Right lobe of liver (tissue), 6 donors: ENCODE measurements around the gene SGSH. TPM values are rescaled to one million over a fixed set of nuclear protein-coding genes. Genes with fewer than 3 reads are reported as not detected.

Source experiments
- ATAC-seq, 4 donors: fragments of 200-7000 bp; cut with Tn5 transposase; one replicate each; pipeline ENCODE4 v1.9.1; 2020; ENCODE audit warnings: mild to moderate bottlenecking in 4 of 4, moderate library complexity in 4 of 4
- DNase-seq, 3 donors: peaks; one replicate each; pipeline ENCODE4 v3.0.0-alpha.2; 2020
- H3K27ac ChIP-seq, 3 donors: fragments of 200-600 bp; one replicate each; pipeline ENCODE4 v1.8.0; 2022
- H3K27me3 ChIP-seq, 2 donors: fragments of 200-600 bp; one replicate each; pipeline ENCODE4 v1.8.0; 2022
- H3K36me3 ChIP-seq, 4 donors: fragments of 200-600 bp; sonication (generic) in 1 of 4; one replicate each; pipeline versions ENCODE4 v1.5.1 to v1.8.0; 2017 to 2022; ENCODE audit warnings: control low read depth in 1 of 4
- H3K4me1 ChIP-seq, 4 donors: fragments of 200-600 bp; sonication (generic) in 1 of 4; one replicate each; pipeline versions ENCODE4 v1.5.1 to v1.8.0; 2017 to 2022; ENCODE audit warnings: control low read depth in 1 of 4
- H3K4me3 ChIP-seq, 3 donors: fragments of 200-600 bp; one replicate each; pipeline ENCODE4 v1.8.0; 2022
- H3K9me3 ChIP-seq, 4 donors: fragments of 200-600 bp; sonication (generic) in 1 of 4; one replicate each; pipeline versions ENCODE4 v1.5.1 to v1.8.0; 2017 to 2022; ENCODE audit warnings: control low read depth in 1 of 4
- POLR2A ChIP-seq: fragments of 450-650 bp; IDR thresholded peaks from one replicate; pipeline ENCODE4 v1.6.1; 2017; ENCODE audit warnings: antibody characterized with exemption, mild to moderate bottlenecking
- WGBS: methylation state at CpG from one replicate; pipeline ENCODE4 v1.1.6; 2018; ENCODE audit warnings: low coverage, low lambda C conversion rate; ENCODE audit not compliant: insufficient coverage; ENCODE audit errors: missing lambda C conversion rate; 5-methylcytosine and 5-hydroxymethylcytosine counted together
- intact Hi-C, 2 donors: fragments of 100-400 bp; cut with DNase I; formaldehyde crosslinking; loops; one replicate each; pipeline versions ENCODE4 v1.11.2 to v1.14.1; 2022
- total RNA-seq, 6 experiments: library from RNA; depleted of rRNA in 2 of 6; stranded (reverse); fragments of >200 nt in 2 of 6; fragmentation: NEBNext Ultra II Directional in 3 of 6; extraction: Animal tissue kit (Norgen Biotek cat#: 25700) in 3 of 6; gene quantifications; one replicate each; pipeline versions ENCODE4 v1.1.0 to v1.2.4, GENCODE V29; 2016 to 2023
- TF ChIP-seq, protein P1 (sequence below), 4 donors: fragments of 200-600 bp in 3 of 4; fragments of 450-650 bp in 1 of 4; IDR thresholded peaks; one replicate each; pipeline versions ENCODE4 v1.5.1 to v1.8.0; 2016 to 2022; ENCODE audit warnings: antibody characterized with exemption in 4 of 4, mild to moderate bottlenecking in 2 of 4
- donor health status: DM: no; HTN: yes; CAD: no.
- donor health status: DM: no; HTN: no; CAD: no.
- donor health status: DM: no; HTN: no; CAD: no.
- donor health status: DM: no; HTN: yes; CAD: no.
- donor health status: DM: no; HTN: yes; CAD: no.

SGSH gene
- total RNA-seq, 6 experiments from 2014 or later, result 9.7 to 23.5 (median 15.7) TPM

DNA sequence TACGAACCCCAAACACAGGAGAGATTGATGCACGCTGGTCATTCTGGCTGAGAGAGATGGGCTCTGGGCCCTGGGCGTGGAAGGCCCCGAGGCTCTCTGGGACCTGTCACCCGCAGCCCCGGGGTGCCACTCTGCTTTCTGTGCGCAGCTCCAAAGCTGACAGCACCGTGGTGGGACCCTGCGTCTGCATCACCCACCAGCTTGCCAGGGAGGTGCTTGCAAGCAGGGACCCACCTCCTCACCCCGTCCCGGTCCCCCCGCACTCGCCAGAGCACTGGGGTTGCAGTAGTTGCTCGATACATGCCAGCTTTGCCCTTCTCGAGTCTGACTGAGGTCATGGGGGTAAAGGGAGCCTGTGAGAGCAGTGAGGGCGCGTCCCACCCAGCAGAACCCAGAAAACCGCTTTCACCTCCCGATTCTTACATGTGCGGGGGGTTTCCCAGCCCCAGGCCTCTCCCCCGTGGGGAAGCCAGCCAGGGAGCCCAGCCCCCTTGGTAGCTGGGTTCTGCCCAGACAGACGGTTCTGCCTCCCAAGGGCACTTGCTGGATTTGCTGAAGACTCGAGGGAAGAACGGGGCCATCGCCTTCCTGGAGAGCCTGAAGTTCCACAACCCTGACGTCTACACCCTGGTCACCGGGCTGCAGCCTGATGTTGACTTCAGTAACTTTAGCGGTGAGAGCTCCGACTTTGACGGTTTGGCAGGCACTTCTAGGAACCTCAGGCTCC is 37.9 kb downstream of the SGSH start:
- H3K9me3 ChIP-seq, result no peaks in the 10 kb centered on the region
- H3K4me3 ChIP-seq, result no peak overlapping the region
- DNase-seq (no peak), ATAC-seq (no peak)
- no peaks in the 10 kb centered on the region for H3K4me1 ChIP-seq
- intact Hi-C loops, result no loop called here
- no peak for TF ChIP-seq POLR2A
- TF ChIP-seq, protein P1, sequence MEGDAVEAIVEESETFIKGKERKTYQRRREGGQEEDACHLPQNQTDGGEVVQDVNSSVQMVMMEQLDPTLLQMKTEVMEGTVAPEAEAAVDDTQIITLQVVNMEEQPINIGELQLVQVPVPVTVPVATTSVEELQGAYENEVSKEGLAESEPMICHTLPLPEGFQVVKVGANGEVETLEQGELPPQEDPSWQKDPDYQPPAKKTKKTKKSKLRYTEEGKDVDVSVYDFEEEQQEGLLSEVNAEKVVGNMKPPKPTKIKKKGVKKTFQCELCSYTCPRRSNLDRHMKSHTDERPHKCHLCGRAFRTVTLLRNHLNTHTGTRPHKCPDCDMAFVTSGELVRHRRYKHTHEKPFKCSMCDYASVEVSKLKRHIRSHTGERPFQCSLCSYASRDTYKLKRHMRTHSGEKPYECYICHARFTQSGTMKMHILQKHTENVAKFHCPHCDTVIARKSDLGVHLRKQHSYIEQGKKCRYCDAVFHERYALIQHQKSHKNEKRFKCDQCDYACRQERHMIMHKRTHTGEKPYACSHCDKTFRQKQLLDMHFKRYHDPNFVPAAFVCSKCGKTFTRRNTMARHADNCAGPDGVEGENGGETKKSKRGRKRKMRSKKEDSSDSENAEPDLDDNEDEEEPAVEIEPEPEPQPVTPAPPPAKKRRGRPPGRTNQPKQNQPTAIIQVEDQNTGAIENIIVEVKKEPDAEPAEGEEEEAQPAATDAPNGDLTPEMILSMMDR (IDR thresholded peaks at IDR 0.05), result no peak
- H3K27me3 ChIP-seq, result no peaks in the 10 kb centered on the region
- no peak overlapping the region for H3K27ac ChIP-seq
- WGBS, result 100% methylated on average over 1 of the region's 30 CpGs
- no peaks in the 10 kb centered on the region for H3K36me3 ChIP-seq

DNA sequence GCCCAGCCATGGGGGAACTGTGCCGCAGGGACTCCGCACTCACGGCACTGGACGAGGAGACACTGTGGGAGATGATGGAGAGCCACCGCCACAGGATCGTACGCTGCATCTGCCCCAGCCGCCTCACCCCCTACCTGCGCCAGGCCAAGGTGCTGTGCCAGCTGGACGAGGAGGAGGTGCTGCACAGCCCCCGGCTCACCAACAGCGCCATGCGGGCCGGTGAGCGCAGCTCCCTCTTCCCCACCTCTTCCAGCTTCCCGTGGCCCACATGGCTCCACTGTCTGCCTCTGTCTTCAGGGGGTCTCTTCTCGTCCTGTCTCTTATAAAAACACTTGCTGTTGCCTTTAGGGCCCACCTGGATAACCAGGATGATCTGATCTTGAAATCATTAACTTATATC is 38.7 kb downstream of the SGSH start:
- Histone ChIP-seq H3K27me3 (no peaks in the 10 kb centered on the region), H3K36me3 (no peaks in the 10 kb centered on the region), H3K4me1 (no peaks in the 10 kb centered on the region), H3K27ac (no peak overlapping the region), H3K4me3 (no peak overlapping the region), H3K9me3 (no peaks in the 10 kb centered on the region)
- ATAC-seq (no peak), DNase-seq (no peak)
- TF ChIP-seq, protein P1 (IDR thresholded peaks at IDR 0.05), result no peak
- no peak for TF ChIP-seq POLR2A
- intact Hi-C loops, result no loop called here
- WGBS, result 53% methylated on average over 2 of the region's 17 CpGs

DNA sequence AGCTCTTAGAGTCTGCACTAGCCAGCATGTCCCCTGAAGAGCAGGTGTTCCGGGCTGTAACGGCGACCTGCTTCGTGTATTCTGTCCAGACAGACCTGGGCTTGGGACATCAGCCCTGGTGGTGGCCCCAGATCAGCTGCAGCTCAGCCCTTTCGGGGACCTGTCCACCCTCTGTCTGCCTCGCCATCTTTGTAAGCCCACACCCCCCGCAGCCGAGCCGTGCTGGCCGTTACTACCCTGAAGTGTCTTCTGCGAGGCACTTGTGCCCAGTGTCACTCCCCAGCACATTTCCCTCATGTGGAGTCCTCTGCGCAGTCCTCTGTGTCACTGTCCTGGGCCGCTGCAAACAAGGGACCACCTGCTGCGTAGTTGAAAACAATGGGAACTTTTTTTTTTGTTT is 39.9 kb downstream of the SGSH start:
- ATAC-seq, result no peak
- no peak overlapping the region for H3K4me3 ChIP-seq

DNA sequence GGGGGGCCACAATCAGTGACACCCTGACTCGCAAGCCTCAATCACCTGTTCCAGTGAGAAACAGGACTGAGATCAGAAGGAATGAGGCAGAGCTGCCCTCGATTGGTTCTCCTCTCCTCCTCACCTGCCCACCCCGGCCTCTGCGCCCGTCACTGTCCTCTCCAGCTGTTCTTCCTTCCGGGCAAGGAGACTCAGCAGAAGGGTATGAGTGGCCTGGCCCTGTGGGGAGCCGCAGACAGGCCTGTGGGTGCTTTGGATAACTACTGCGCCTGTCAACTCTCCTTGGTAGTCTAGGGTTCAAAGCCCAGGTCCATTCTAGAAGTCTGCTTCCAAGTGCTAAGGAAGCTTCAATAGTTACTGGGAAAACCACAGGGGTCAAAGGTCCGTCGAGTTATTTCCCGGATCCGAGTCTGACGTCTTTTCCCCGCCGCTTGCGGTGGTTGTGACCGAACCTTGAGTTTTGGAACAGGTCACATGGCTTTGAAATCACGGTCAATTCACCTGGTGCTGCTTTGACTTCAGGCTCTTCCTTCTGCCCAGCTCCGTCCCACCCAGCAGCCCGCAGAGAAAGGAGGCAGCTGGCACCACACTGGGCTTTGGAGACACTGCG is 42.0 kb downstream of the SGSH start:
- no peaks in the 10 kb centered on the region for H3K4me1 ChIP-seq
- ATAC-seq, result no peak
- H3K27me3 ChIP-seq, result no peaks in the 10 kb centered on the region
- no peaks in the 10 kb centered on the region for H3K9me3 ChIP-seq
- H3K36me3 ChIP-seq, result no peaks in the 10 kb centered on the region
- no peak overlapping the region for H3K27ac ChIP-seq
- intact Hi-C loops, result no loop called here
- no peak for DNase-seq
- TF ChIP-seq POLR2A, result no peak
- TF ChIP-seq, protein P1 (IDR thresholded peaks at IDR 0.05), result no peak
- WGBS, result 33% methylated on average over 1 of the region's 21 CpGs
- no peak overlapping the region for H3K4me3 ChIP-seq

More for the DNA sequence above, 39.9 kb downstream of the SGSH start:
- Histone ChIP-seq H3K27ac (no peak overlapping the region), H3K36me3 (no peaks in the 10 kb centered on the region), H3K9me3 (no peaks in the 10 kb centered on the region), H3K4me1 (no peaks in the 10 kb centered on the region), H3K27me3 (no peaks in the 10 kb centered on the region)
- TF ChIP-seq, protein P1 (IDR thresholded peaks at IDR 0.05), result no peak
- TF ChIP-seq POLR2A, result no peak
- 74% methylated on average over 7 of the region's 14 CpGs for WGBS
- no peak for DNase-seq
- intact Hi-C loops, result no loop called here
